ENCODE measurements around the gene ZMYM3. TPM values are rescaled to one million over a fixed set of nuclear protein-coding genes. Genes with fewer than 3 reads are reported as not detected.
"Not testable (repeated sequence)": the region's sequence is repeated elsewhere in the genome, so short reads cannot be mapped to it uniquely, and the experiment has no call there.

The ZMYM3 gene
- total and polyA plus RNA-seq, 2 of the 4 experiments (the other 2 are of a cell fraction) = 10.0 to 28.1 TPM

DNA sequence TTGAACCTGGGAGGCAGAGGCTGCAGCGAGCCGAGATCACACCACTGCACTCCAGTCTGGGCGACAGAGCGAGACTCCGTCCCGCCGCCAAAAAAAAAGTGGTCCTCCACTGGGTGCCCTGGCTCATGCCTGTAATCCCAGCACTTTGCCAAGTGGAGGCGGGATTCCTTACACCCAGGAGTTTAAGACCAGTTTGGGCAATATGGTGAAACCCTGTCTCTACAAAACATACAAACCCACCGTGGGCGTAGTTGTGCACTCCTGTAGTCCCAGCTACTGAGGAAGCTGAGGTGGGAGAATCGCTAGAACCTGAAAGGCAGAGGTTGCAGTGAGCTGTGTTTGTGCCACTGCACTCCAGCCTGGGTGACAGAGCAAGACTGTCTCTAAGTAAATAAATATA is 27.4 kb upstream of the ZMYM3 start:
- H3K14ac ChIP-seq (replicated peaks; ENCODE audit: low read depth, low read length); H3K4me2 ChIP-seq (ENCODE audit: low read depth, low read length); H3K23ac ChIP-seq (ENCODE audit: low read depth, low read length); H2BK15ac ChIP-seq (ENCODE audit: low read depth, low read length); H3K4me1 ChIP-seq (ENCODE audit: control insufficient read depth, insufficient read depth, low read length); H4K91ac ChIP-seq (ENCODE audit: insufficient read depth, low read depth, low read length); H4K5ac ChIP-seq (ENCODE audit: low read depth, low read length); H4K8ac ChIP-seq (ENCODE audit: low read depth in 2 of 2, low read length in 2 of 2); ATAC-seq (ENCODE audit: low read depth); H3K9me3 ChIP-seq (ENCODE audit: control insufficient read depth, insufficient read depth, low read length); dilution Hi-C loops (cut with HindIII; ENCODE audit: low sequenced_read_pairs, unreplicated experiment); POLR2A ChIA-PET (ENCODE audit: unreplicated experiment); H3K9me1 ChIP-seq (ENCODE audit: insufficient read depth, low read length); H2AFZ ChIP-seq (replicated peaks; ENCODE audit: low read length, poor library complexity); H2BK5ac ChIP-seq (ENCODE audit: low read depth, low read length, poor library complexity, severe bottlenecking); BruUV-seq (replicated peaks); H3K4ac ChIP-seq (ENCODE audit: low read depth, low read length); H3K27me3 ChIP-seq (ENCODE audit: control insufficient read depth, insufficient read depth, low read length); CTCF ChIA-PET; H2AK5ac ChIP-seq (ENCODE audit: low read depth, low read length); H3K4me3 ChIP-seq (ENCODE audit: insufficient read depth, low read depth, low read length); DNase-seq; H3K79me1 ChIP-seq (ENCODE audit: low read depth in 1 of 2, low read length in 2 of 2); H3K18ac ChIP-seq (ENCODE audit: low read depth, low read length); H3K56ac ChIP-seq (ENCODE audit: extremely low read depth, insufficient read depth, low read length); H2AK9ac ChIP-seq (replicated peaks; ENCODE audit: low read depth, low read length, poor library complexity); H3K36me3 ChIP-seq (ENCODE audit: control insufficient read depth, insufficient read depth, low read length); H3K9ac ChIP-seq (ENCODE audit: low read depth, low read length); H3K27ac ChIP-seq (ENCODE audit: insufficient read depth, low read length); H2BK20ac ChIP-seq (ENCODE audit: low read depth, low read length); H2BK120ac ChIP-seq (ENCODE audit: low read depth, low read length); in situ Hi-C loops (cut with MboI; ENCODE audit: low sequenced_read_pairs): not testable (repeated sequence)
- peaks cover 14% of the 10 kb centered on the region; the same call in 1 of the 2 replicates for H4K20me1 ChIP-seq (ENCODE audit: insufficient read depth, low read length)
- WGBS, 2 experiments (ENCODE audit: extremely low coverage in 2 of 2, insufficient read length in 1 of 2) = 97% methylated on average over 5 of the region's 11 CpGs; no CpG with 5 or more reads in 1 of the 2 experiments
- intact Hi-C loops (cut with micrococcal nuclease) = loop anchor here (5.0 kb wide), 1 partner anchor 86 kb away; the partner anchor contains the start of gene TAF1

DNA sequence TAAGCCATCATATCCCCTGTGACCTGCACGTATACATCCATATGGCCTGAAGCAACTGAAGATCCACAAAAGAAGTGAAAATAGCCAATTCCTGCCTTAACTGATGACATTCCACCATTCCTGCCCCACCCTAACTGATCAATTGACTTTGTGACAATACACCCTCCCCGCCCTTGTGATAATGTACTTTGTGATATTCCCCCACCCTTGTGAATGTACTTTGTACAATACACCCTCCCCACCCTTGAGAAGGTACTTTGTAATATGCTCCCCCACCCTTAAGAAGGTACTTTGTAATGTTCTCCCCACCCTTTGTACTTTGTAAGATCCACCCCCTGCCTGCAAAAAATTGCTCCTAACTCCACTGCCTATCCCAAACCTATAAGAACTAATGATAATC is 18.4 kb upstream of the ZMYM3 start:
- H3K9ac ChIP-seq (ENCODE audit: low read depth, low read length); H3K4ac ChIP-seq (ENCODE audit: low read depth, low read length); CTCF ChIA-PET; dilution Hi-C loops (cut with HindIII; ENCODE audit: low sequenced_read_pairs, unreplicated experiment); H3K14ac ChIP-seq (replicated peaks; ENCODE audit: low read depth, low read length); H3K9me1 ChIP-seq (ENCODE audit: insufficient read depth, low read length); H3K27ac ChIP-seq (ENCODE audit: insufficient read depth, low read length); H4K91ac ChIP-seq (ENCODE audit: insufficient read depth, low read depth, low read length); intact Hi-C loops (cut with micrococcal nuclease); H2BK15ac ChIP-seq (ENCODE audit: low read depth, low read length); H3K23ac ChIP-seq (ENCODE audit: low read depth, low read length); H3K4me1 ChIP-seq (ENCODE audit: control insufficient read depth, insufficient read depth, low read length); H3K18ac ChIP-seq (ENCODE audit: low read depth, low read length); BruUV-seq (replicated peaks); H3K4me3 ChIP-seq (ENCODE audit: insufficient read depth, low read depth, low read length); H2AK9ac ChIP-seq (replicated peaks; ENCODE audit: low read depth, low read length, poor library complexity); H2BK5ac ChIP-seq (ENCODE audit: low read depth, low read length, poor library complexity, severe bottlenecking); H2AFZ ChIP-seq (replicated peaks; ENCODE audit: low read length, poor library complexity); DNase-seq; H3K36me3 ChIP-seq (ENCODE audit: control insufficient read depth, insufficient read depth, low read length); H2BK20ac ChIP-seq (ENCODE audit: low read depth, low read length); ATAC-seq (ENCODE audit: low read depth); H3K56ac ChIP-seq (ENCODE audit: extremely low read depth, insufficient read depth, low read length); H4K20me1 ChIP-seq (ENCODE audit: insufficient read depth, low read length); H2BK120ac ChIP-seq (ENCODE audit: low read depth, low read length); H4K8ac ChIP-seq (ENCODE audit: low read depth in 2 of 2, low read length in 2 of 2); H3K9me3 ChIP-seq (ENCODE audit: control insufficient read depth, insufficient read depth, low read length); H3K27me3 ChIP-seq (ENCODE audit: control insufficient read depth, insufficient read depth, low read length); H4K5ac ChIP-seq (ENCODE audit: low read depth, low read length); H3K79me1 ChIP-seq (ENCODE audit: low read depth in 1 of 2, low read length in 2 of 2); POLR2A ChIA-PET (ENCODE audit: unreplicated experiment); H2AK5ac ChIP-seq (ENCODE audit: low read depth, low read length); in situ Hi-C loops (cut with MboI; ENCODE audit: low sequenced_read_pairs); H3K4me2 ChIP-seq (ENCODE audit: low read depth, low read length): not testable (repeated sequence)
- no CpG with 5 or more reads among the region's 2 CpGs for WGBS, 2 experiments (ENCODE audit: extremely low coverage in 2 of 2, insufficient read length in 1 of 2)

All from IMR-90 (cell line).